HAP-1 (cell line): ENCODE data around the gene KCTD2.

Experiments used
- DNase-seq, 2 experiments: peaks; one replicate each; pipeline ENCODE4 v3.0.0-alpha.2; 2016 to 2020; ENCODE audit warnings: low spot score in 2 of 2
- H3K27me3 ChIP-seq: fragments of 250-450 bp; sonication (Bioruptor Pico); 2 replicates; pipeline ENCODE4 v1.5.1; 2020; ENCODE audit warnings: low read depth, mild to moderate bottlenecking, moderate library complexity
- H3K36me3 ChIP-seq: fragments of 250-450 bp; sonication (Bioruptor Pico); replicated peaks from 2 replicates; pipeline ENCODE4 v1.5.1; 2020; ENCODE audit warnings: mild to moderate bottlenecking
- H3K4me1 ChIP-seq: fragments of 250-450 bp; sonication (Bioruptor Pico); 2 replicates; pipeline ENCODE4 v1.5.1; 2020; ENCODE audit warnings: mild to moderate bottlenecking
- H3K4me3 ChIP-seq: fragments of 250-450 bp; sonication (Bioruptor Pico); 2 replicates; pipeline ENCODE4 v1.5.1; 2020; ENCODE audit warnings: mild to moderate bottlenecking, moderate library complexity
- H3K9me3 ChIP-seq: fragments of 250-450 bp; sonication (Bioruptor Pico); 2 replicates; pipeline ENCODE4 v1.5.1; 2020; ENCODE audit warnings: mild to moderate bottlenecking, moderate library complexity
- in situ Hi-C: fragments of 300-500 bp; cut with MboI; formaldehyde crosslinking; loops from 3 replicates; pipeline ENCODE4 v1.14.3; 2020; ENCODE audit warnings: low sequenced_read_pairs, inconsistent platforms, mixed read lengths

The KCTD2 gene

DNA sequence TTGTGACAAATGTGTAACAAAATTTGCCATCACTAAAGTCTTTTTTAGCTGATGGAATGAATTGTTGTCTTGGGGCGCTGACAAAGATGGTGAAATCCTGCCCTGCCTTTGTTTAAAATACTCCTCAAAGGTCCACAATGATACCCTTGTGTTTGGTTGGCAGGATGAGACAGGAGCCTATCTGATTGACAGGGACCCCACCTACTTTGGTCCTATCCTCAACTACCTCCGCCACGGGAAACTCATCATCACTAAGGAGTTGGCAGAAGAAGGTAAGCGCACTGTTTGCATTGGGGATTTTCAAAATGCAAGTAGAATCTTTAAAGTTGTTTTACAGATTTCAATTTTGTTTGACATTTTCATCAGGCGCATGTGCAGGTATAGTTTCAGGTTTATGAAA is 2.0 kb downstream of the KCTD2 start:
- Histone ChIP-seq H3K4me1 (peaks cover 22% of the 10 kb centered on the region), H3K4me3 (no peak overlapping the region), H3K9me3 (no peaks in the 10 kb centered on the region), H3K36me3 (peaks cover 35% of the 10 kb centered on the region), H3K27me3 (no peaks in the 10 kb centered on the region)
- no peak for DNase-seq
- in situ Hi-C loops: no loop called here

DNA sequence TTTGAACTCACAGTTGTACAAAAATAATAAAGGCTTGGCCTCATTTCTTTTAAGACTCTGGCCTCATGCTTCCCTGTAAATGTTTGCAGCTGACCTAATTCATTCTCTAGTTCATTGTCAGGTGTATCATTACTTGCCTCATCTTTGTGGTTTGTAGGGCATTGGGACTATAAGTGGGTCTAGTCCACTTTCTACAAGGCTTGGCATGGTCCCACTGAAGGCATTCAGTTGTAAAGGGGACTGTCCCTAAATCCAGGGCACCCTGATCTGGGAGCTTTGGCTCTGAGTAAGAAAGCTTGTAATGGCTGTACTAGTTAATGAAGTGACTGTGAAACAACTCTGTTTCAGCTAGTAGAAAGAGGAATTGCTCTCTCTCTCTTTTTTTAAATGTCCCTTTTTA is 2.7 kb downstream of the KCTD2 start:
- peaks cover 41% of the 10 kb centered on the region for H3K36me3 ChIP-seq
- in situ Hi-C loops: no loop called here

DNA sequence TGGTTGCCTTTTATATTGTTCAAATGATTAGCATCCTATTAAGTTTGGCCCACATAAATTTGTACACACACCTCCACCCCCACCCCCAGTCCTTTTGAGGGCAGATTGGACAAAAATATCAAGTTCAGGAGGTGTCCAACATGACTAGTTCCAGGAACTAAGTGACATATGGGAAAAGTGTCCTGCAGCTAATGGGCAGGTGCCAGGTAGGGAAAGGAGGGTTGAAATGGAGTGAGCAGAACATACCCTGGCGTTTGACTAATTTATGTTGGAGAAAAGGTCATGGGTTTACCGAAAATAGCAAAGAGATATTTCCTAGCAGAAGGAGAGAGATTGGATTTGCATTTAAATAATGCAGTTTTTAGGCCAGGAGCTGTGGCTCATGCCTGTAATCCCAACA is 4.9 kb downstream of the KCTD2 start:
- Histone ChIP-seq H3K4me3 (no peak overlapping the region), H3K9me3 (no peaks in the 10 kb centered on the region), H3K4me1 (peaks cover 13% of the 10 kb centered on the region), H3K27me3 (no peaks in the 10 kb centered on the region), H3K36me3 (peaks cover 46% of the 10 kb centered on the region)
- in situ Hi-C loops: no loop called here
- no peak for DNase-seq

More for the DNA sequence above, 2.7 kb downstream of the KCTD2 start:
- DNase-seq: no peak
- Histone ChIP-seq H3K4me1 (peaks cover 22% of the 10 kb centered on the region), H3K4me3 (no peak overlapping the region), H3K9me3 (no peaks in the 10 kb centered on the region), H3K27me3 (no peaks in the 10 kb centered on the region)

DNA sequence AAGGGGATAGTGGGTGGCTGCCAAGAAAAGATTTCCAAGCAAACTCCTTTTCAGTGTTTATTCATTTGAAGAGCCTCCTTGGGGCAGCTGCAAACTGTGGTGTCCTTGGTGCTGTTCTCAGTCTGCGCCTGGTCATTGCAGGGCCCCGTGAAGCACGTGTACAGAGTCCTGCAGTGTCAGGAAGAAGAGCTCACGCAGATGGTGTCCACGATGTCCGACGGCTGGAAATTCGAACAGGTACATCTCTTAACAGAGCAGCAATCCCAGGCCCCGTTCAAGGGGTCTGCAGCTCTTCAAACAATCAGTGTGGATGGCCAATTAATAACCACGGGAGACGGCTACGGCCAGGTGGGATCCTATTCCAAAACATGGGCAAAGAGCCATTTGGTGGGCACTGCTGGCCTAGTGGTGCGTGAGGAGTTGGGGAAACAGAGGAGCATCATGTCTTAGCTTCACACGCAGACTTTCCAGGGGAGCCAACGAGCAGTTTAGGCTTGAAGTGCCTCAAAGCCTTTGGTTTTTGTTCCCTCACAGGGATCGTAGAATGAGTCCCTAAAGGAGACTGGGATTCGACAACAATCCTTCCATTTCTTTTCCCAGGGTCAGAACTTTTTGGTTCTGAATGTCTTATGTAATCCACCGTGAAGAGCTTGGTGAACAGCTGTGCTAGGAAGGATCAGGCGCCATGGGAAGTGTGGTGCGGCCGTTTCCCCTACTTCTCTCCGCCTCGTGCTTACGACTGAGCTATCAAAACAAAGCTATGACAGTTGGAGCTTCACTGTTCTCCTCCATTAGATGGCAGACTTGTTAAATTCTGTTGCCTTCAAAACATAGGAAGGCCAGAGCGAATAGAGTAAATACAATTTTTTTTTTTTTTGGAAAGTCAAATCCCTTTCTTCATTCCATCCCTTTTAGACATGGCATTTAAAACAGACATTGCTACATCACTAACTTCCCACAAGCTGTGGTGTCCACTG is 12.6 kb downstream of the KCTD2 start:
- Histone ChIP-seq H3K9me3 (no peaks in the 10 kb centered on the region), H3K36me3 (peaks cover 65% of the 10 kb centered on the region), H3K27me3 (no peaks in the 10 kb centered on the region), H3K4me1 (no peaks in the 10 kb centered on the region), H3K4me3 (no peak overlapping the region)
- in situ Hi-C loops: no loop called here
- DNase-seq: no peak

DNA sequence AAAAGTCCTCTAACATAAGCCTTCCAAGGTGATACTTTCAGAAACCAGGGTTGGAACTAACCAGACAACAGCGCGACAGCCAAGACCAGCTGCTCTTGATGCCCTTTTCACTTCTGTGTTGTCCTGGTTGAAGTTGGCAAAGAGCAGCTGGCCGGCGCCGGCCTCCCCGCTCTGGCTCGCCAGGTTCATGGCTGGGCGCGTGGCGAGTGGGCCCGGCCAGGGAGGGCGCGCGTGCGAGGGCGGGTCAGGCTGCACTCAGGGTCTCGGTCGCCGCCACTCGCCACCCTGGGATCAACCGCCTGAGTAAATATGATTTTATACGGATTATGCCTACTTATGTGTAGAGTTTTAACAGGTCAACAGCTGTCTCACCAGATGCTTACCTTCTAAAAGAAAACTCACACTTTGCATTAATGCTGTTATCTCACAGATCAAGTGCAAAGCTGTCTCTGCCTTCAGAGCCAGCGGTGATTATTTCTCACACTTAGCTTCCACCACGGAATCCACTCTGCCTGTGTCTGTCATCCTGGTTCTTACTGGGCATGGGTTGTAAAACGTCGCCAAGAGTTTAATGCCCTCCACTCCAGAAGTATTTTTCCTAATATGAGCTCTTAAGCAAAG is 13.5 kb downstream of the KCTD2 start:
- no peak overlapping the region for H3K4me3 ChIP-seq
- H3K27me3 ChIP-seq: no peaks in the 10 kb centered on the region
- in situ Hi-C loops: no loop called here
- no peaks in the 10 kb centered on the region for H3K4me1 ChIP-seq
- H3K9me3 ChIP-seq: no peaks in the 10 kb centered on the region
- DNase-seq: no peak
- peaks cover 61% of the 10 kb centered on the region for H3K36me3 ChIP-seq

DNA sequence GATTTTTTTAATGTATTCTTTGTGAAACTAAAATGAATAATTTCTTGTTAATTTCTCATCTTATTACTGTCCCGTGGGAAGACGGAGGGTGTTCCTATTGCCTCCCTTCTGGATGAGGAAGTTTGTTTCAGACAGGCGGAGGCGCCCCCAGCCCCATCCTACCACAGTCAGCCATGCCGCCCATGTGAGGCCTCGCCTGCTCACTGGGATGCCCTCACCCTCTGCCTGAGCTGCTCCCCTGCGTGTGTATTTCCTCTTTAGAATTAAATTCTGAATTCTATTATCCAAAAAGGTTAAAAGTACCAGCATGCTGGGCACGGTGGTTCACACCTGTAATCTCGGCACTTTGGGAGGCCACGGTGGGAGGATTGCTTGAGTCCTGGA is 14.0 kb downstream of the KCTD2 start:
- Histone ChIP-seq H3K36me3 (peaks cover 59% of the 10 kb centered on the region), H3K27me3 (no peaks in the 10 kb centered on the region), H3K9me3 (no peaks in the 10 kb centered on the region), H3K4me1 (no peaks in the 10 kb centered on the region), H3K4me3 (no peak overlapping the region)
- DNase-seq: no peak
- in situ Hi-C loops: no loop called here

DNA sequence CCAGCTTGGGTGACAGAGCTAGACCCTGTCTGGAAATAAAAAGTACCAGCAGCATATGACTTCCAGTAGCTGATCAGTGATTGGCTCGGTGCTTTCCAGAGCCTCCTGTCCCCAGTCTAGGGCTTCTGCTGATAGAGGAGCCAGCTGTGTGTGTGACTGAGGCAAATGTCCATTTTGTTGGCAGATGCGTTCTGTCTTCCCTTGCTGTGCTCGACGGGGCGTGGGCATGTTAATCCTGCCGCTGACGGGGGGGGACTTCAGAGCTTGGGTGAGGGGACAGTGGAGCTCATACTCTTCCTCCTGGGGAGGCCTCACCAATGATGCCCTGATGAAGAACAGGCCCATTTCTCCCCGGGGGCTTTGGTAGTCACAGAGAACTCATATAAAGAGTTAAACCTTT is 14.6 kb downstream of the KCTD2 start:
- no peaks in the 10 kb centered on the region for H3K9me3 ChIP-seq
- no peaks in the 10 kb centered on the region for H3K27me3 ChIP-seq
- no peak overlapping the region for H3K4me3 ChIP-seq
- DNase-seq: no peak
- no peaks in the 10 kb centered on the region for H3K4me1 ChIP-seq
- H3K36me3 ChIP-seq: peaks cover 57% of the 10 kb centered on the region
- in situ Hi-C loops: no loop called here

DNA sequence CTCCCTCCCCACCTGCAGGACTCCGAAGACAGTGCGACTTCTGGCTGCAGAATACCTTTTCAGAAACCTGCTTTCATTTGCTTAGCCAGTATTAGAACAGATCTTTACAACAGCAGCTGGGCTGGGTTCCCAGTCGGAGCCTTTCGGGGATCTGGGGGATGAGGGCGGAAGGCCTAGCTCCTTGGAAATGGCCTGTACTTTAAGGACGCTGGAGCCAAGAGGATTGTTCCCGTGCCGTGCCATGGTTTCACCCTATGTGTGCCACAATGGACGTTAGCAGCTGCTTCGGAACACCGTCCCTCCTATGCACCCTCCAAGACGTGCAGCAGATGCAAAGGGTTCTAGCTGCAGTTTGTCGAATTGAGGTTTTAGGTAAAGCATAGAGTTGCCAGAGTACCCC is 16.2 kb downstream of the KCTD2 start:
- peaks cover 53% of the 10 kb centered on the region for H3K36me3 ChIP-seq
- no peaks in the 10 kb centered on the region for H3K4me1 ChIP-seq
- H3K9me3 ChIP-seq: no peaks in the 10 kb centered on the region
- no peak overlapping the region for H3K4me3 ChIP-seq
- DNase-seq: no peak
- in situ Hi-C loops: no loop called here
- H3K27me3 ChIP-seq: no peaks in the 10 kb centered on the region

DNA sequence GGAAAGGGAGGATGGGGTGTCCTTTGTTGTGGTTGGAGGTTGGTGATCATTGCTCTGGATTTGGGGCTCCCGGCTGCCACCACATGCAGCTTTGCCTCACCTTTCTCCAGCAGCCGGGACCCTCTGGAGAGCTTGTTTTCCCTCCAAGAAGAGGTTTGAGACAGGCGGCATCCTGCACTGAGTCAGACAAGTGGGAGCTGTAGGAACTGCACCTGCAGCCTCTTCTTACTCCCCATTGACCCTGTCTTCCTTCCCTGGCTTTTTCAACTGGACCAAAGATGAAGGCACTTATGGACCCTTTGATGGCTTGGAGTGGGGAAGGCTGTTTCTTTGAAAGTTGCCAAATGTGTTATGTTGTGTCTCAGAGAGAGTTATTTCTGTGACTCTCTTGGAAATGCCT is 16.6 kb downstream of the KCTD2 start:
- Histone ChIP-seq H3K4me3 (no peak overlapping the region), H3K36me3 (peaks cover 53% of the 10 kb centered on the region), H3K27me3 (no peaks in the 10 kb centered on the region), H3K9me3 (no peaks in the 10 kb centered on the region), H3K4me1 (no peaks in the 10 kb centered on the region)
- DNase-seq: no peak
- in situ Hi-C loops: no loop called here

DNA sequence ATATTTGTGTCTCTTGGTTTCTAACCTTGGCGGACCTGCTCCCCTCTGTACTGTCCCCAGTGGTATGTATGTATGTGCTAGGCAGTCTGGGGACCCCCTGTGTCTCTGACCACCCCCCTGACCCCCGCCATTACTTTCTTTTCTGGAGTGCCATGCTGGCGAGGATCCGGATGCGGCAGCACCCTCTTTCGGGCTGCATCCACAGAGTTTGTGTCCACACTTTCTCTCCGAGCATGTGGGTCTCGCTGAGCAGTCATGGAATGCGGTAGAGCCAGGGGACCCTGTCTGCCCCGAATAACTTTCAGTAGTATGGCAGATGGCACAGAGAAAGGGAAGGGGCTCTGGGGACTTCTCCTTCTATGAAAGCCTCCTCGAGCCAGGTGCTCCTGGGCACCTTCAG is 17.0 kb downstream of the KCTD2 start:
- H3K36me3 ChIP-seq: peaks cover 53% of the 10 kb centered on the region
- in situ Hi-C loops: no loop called here
- H3K4me3 ChIP-seq: no peak overlapping the region
- H3K27me3 ChIP-seq: no peaks in the 10 kb centered on the region
- no peak for DNase-seq
- H3K4me1 ChIP-seq: no peaks in the 10 kb centered on the region
- H3K9me3 ChIP-seq: no peaks in the 10 kb centered on the region

DNA sequence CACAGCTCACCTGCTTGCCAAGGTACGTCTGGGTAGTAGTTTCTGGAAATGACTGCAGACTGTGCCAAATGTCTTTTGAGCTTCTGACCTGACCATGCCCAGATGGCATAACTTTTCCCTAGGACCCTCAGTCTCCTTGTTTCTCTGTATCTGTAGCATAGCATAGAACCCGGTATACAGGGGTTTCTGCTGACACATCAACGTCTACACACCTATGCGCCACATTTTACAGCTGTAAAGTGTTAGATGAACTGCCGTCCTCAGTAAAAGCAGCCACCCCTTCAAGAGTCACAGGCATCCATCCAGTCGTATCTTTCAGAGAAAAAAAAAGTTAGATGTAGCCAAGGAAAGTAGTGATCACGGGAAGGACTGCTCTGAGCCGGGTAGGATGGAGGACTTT is 17.4 kb downstream of the KCTD2 start:
- H3K36me3 ChIP-seq: peaks cover 51% of the 10 kb centered on the region
- in situ Hi-C loops: no loop called here

DNA sequence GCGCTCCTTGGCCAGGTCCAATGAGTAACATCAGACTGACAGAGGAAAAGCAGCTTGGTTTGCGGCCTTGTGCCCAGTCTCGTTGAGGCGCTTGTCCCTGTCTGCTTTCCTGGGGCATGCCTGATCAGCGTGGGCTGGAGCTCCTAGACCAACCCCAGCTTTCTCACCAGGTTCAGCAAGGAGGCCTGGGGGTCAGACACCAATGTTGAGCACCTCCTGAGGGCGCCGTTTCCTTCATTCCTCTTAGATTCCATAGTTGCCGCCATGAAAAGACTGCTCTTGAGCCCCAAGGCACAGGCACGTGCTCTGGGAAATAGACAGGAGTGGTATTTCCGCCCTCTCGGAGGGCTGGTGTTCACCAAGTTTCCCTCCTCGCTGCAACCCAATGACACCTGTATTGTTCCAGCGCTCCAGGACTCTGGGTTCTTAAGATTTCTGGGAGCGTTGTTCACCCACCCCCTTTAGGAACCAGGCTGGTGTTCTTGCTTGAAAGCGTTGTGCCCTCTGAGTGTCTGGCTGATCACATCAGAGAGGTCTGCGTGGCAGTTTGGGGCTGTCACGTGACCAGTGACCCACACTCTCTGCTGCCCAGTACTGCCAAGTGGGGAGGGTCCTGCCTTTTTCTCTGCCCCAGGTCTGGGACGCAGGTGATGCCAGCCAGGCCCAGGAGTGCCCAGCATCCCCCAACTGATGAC is 18.0 kb downstream of the KCTD2 start:
- H3K4me1 ChIP-seq: no peaks in the 10 kb centered on the region
- in situ Hi-C loops: no loop called here
- no peak overlapping the region for H3K4me3 ChIP-seq
- no peaks in the 10 kb centered on the region for H3K27me3 ChIP-seq
- H3K36me3 ChIP-seq: peaks cover 46% of the 10 kb centered on the region
- H3K9me3 ChIP-seq: no peaks in the 10 kb centered on the region
- no peak for DNase-seq

More for the DNA sequence above, 17.4 kb downstream of the KCTD2 start:
- Histone ChIP-seq H3K27me3 (no peaks in the 10 kb centered on the region), H3K4me3 (no peak overlapping the region), H3K9me3 (no peaks in the 10 kb centered on the region), H3K4me1 (no peaks in the 10 kb centered on the region)
- DNase-seq: no peak

DNA sequence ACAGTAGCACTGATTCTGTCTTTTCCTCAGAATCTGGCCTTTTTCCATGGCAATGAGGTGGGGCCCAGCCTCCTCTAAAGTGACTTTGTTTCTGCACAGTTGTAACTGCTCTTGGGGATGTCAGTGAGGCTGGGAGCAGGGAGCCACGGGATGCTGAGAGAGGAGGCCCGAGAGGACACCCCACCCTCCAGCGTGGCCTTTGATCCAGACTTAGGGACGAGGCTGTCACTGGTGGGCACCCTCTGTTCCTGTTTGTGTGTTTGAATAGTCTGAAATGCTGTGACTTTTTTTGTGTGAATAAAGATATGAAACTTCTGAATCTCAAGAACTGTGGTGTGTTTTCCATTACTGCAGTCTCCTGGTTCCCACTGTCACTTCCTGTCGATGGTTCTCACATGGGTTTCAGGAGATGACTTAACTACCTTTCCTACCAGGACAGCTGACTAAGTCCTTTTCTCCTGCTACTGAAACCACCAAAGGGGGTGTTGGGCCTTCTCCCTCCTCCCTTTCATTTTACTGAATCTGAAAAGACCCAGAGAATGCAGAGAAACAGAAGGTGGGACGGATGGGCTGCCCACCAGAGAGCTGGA is 18.6 kb downstream of the KCTD2 start:
- no peaks in the 10 kb centered on the region for H3K9me3 ChIP-seq
- in situ Hi-C loops: no loop called here

DNA sequence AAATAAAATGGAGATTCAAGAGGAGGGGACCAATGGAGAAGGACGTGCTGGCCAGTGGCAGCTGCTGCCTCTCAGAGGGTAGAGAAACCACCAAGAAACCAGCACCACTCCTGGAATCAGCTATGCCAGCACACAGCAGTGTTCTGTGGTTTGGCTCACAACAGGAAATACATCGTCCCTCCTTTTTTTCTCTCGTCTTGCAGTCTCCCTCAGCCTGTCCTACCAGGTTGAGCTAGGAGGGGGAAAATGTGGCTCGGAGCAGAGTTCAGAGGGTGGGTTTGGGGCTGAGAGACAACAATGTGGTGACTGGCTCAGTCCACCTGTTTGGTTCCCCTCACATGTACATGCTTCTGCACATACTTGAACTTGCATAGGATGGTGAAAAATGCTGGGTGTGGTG is 20.8 kb downstream of the KCTD2 start:
- DNase-seq: no peak
- H3K4me1 ChIP-seq: no peaks in the 10 kb centered on the region
- no peak overlapping the region for H3K4me3 ChIP-seq
- peaks cover 19% of the 10 kb centered on the region for H3K36me3 ChIP-seq
- in situ Hi-C loops: no loop called here
- no peaks in the 10 kb centered on the region for H3K9me3 ChIP-seq
- H3K27me3 ChIP-seq: no peaks in the 10 kb centered on the region

More for the DNA sequence above, 18.6 kb downstream of the KCTD2 start:
- no peaks in the 10 kb centered on the region for H3K27me3 ChIP-seq
- no peak overlapping the region for H3K4me3 ChIP-seq
- H3K36me3 ChIP-seq: peaks cover 41% of the 10 kb centered on the region
- no peak for DNase-seq
- no peaks in the 10 kb centered on the region for H3K4me1 ChIP-seq
